Upper lobe of left lung (tissue), 4 donors: ENCODE results near the gene PTPRH.
"Not testable (repeated sequence)": the region's sequence is repeated elsewhere in the genome, so short reads cannot be mapped to it uniquely, and the experiment has no call there.

ENCODE experiments used
- CTCF ChIP-seq, 6 experiments: fragments of 450-650 bp in 4 of 6; fragments of 200-600 bp in 2 of 6; sonication (generic) in 2 of 6; IDR thresholded peaks; one replicate each; pipeline ENCODE4 v1.5.1; 2016 to 2019; ENCODE audit warnings: antibody characterized with exemption in 6 of 6
- EP300 ChIP-seq, 4 donors: sonication (generic); formaldehyde crosslinking; IDR thresholded peaks; one replicate each; pipeline ENCODE4 v1.5.1; 2017; ENCODE audit warnings: antibody characterized with exemption in 4 of 4, control low read depth in 2 of 4
- POLR2A ChIP-seq, 4 donors: fragments of 450-650 bp; IDR thresholded peaks; one replicate each; pipeline ENCODE4 v1.5.1; 2016 to 2017; ENCODE audit warnings: antibody characterized with exemption in 4 of 4, mild to moderate bottlenecking in 2 of 4
- POLR2AphosphoS5 ChIP-seq, 2 donors: sonication (generic); formaldehyde crosslinking; IDR thresholded peaks; one replicate each; pipeline ENCODE4 v1.5.1; 2017; ENCODE audit warnings: antibody characterized with exemption in 2 of 2

GRCh38 chr19:55155784-55156183 lies 53.5 kb downstream of the PTPRH start:
- not testable (repeated sequence) for TF ChIP-seq CTCF, EP300, POLR2A, POLR2AphosphoS5 (IDR thresholded peaks at IDR 0.05)
